Psoas muscle (tissue), 8 donors: ENCODE measurements around the gene CLCN5. TPM values are rescaled to one million over a fixed set of nuclear protein-coding genes. Genes with fewer than 3 reads are reported as not detected.

ENCODE experiments used
- ATAC-seq, 4 donors: fragments of 200-7000 bp; cut with Tn5 transposase; one replicate each; pipeline ENCODE4 v1.9.1; 2020; ENCODE audit warnings: moderate library complexity in 3 of 4, mild to moderate bottlenecking in 2 of 4
- DNase-seq, 2 donors: peaks; one replicate each; pipeline ENCODE4 v3.0.0-alpha.2; 2020
- H3K27ac ChIP-seq: fragments of 200-600 bp; one replicate; pipeline ENCODE4 v1.8.0; 2022
- H3K27me3 ChIP-seq, 3 donors: fragments of 200-600 bp in 1 of 3; one replicate each; pipeline versions ENCODE4 v1.6.1 to v1.8.0; 2013 to 2022; ENCODE audit warnings: low read length in 2 of 3, mild to moderate bottlenecking in 2 of 3, moderate library complexity in 1 of 3; ENCODE audit not compliant: insufficient read depth in 3 of 3
- H3K36me3 ChIP-seq, 2 donors: fragments of 200-600 bp in 1 of 2; one replicate each; pipeline versions ENCODE4 v1.6.1 to v1.8.0; 2013 to 2022; ENCODE audit warnings: low read depth in 1 of 2, mild to moderate bottlenecking in 1 of 2, moderate library complexity in 1 of 2; ENCODE audit not compliant: insufficient read depth in 1 of 2
- H3K4me1 ChIP-seq: fragments of 200-600 bp; one replicate; pipeline ENCODE4 v1.8.0; 2022
- H3K4me3 ChIP-seq: fragments of 200-600 bp; one replicate; pipeline ENCODE4 v1.8.0; 2022; ENCODE audit warnings: mild to moderate bottlenecking
- H3K9me3 ChIP-seq: fragments of 200-600 bp; one replicate; pipeline ENCODE4 v1.8.0; 2022
- WGBS, 3 donors: extraction: QIAGEN DNeasy Blood & Tissue Kit; methylation state at CpG; one replicate each; pipeline versions ENCODE4 v1.1.6 to v1.1.7; 2013; 5-methylcytosine and 5-hydroxymethylcytosine counted together
- intact Hi-C, 2 donors: fragments of 100-400 bp; cut with DNase I; formaldehyde crosslinking; loops; one replicate each; pipeline versions ENCODE4 v1.11.0 to v1.14.2; 2022
- polyA plus RNA-seq, 3 donors: library from polyadenylated mRNA; stranded (reverse); fragments of 200-250 nt; gene quantifications; one replicate each; pipeline ENCODE4 v1.2.3, GENCODE V29; 2013
- total RNA-seq, 4 donors: library from RNA; stranded (reverse); fragmentation: NEBNext Ultra II Directional in 2 of 4; extraction: Animal tissue kit (Norgen Biotek cat#: 25700) in 2 of 4; gene quantifications; one replicate each; pipeline versions ENCODE4 v1.2.1 to v1.2.4, GENCODE V29; 2021 to 2023
- TF ChIP-seq, protein P1 (sequence below): fragments of 200-600 bp; IDR thresholded peaks from one replicate; pipeline ENCODE4 v1.8.0; 2022; ENCODE audit warnings: antibody characterized with exemption
- donor health status: healthy with polysubstance abuse.
- donor health status: DM: no; HTN: no; CAD: no; lungs with moderate emphysema.
- donor health status: Bipolar disorder and iron deficiency.
- donor health status: healthy.
- donor health status: DM: yes; HTN: yes; CAD: no.
- donor health status: DM: no; HTN: no; CAD: no.
- donor health status: DM: no; HTN: no; CAD: no.
- donor health status: DM: yes; HTN: yes; CAD: no.

Gene CLCN5
- total and polyA plus RNA-seq, 7 donors: 1.9 to 11.3 (median 6.5) TPM

DNA sequence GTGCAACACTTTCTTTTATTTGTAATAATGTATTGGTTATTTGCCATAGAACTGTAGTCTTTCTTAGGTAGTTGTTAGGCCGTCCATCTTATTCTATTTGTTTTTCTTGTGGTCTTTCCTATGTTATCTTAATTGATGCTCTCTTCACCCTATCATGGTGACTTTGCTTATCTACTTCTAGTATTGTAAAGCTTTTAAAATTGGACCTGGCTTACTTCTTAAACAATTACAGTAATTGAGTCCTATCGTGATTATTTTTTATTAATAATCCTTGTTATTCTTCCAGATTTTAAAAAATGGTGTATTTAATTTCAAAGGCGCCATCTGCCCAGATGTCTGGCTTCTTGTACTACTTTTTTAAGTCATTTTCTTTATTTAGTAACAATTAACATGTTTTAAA is 63.7 kb downstream of the CLCN5 start:
- no peaks in the 10 kb centered on the region for H3K27me3 ChIP-seq
- no peak overlapping the region for H3K27ac ChIP-seq
- ATAC-seq (no peak), DNase-seq (no peak)
- H3K4me1 ChIP-seq: no peaks in the 10 kb centered on the region
- H3K36me3 ChIP-seq: no peaks in the 10 kb centered on the region
- 65 to 77% (median 77%) methylated on average over 3 of the region's 3 CpGs for WGBS, 3 donors
- H3K4me3 ChIP-seq: no peak overlapping the region
- H3K9me3 ChIP-seq: no peaks in the 10 kb centered on the region
- intact Hi-C loops: no loop called here
- TF ChIP-seq, protein P1, sequence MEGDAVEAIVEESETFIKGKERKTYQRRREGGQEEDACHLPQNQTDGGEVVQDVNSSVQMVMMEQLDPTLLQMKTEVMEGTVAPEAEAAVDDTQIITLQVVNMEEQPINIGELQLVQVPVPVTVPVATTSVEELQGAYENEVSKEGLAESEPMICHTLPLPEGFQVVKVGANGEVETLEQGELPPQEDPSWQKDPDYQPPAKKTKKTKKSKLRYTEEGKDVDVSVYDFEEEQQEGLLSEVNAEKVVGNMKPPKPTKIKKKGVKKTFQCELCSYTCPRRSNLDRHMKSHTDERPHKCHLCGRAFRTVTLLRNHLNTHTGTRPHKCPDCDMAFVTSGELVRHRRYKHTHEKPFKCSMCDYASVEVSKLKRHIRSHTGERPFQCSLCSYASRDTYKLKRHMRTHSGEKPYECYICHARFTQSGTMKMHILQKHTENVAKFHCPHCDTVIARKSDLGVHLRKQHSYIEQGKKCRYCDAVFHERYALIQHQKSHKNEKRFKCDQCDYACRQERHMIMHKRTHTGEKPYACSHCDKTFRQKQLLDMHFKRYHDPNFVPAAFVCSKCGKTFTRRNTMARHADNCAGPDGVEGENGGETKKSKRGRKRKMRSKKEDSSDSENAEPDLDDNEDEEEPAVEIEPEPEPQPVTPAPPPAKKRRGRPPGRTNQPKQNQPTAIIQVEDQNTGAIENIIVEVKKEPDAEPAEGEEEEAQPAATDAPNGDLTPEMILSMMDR: no peak

DNA sequence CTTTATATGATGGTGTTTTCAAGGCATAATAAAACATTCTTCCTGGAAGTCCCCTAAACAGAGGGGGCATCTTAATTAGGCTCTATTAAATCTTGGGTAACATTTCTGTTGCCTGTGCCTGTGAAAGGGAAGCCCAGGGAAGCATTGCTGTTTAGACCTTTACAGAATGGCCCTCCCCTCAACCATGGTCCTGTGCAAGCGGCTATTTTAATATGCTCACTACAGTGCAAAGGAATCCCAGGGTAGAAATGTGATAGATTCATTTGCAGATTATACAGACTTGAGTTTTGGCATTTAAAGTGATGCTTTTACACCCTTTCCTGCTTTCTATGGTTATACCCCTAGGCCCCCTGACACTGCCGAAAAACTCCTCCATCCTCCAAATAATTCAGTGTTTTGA is 65.3 kb downstream of the CLCN5 start:
- H3K4me3 ChIP-seq: no peak overlapping the region
- no peaks in the 10 kb centered on the region for H3K4me1 ChIP-seq
- no peak overlapping the region for H3K27ac ChIP-seq
- no peaks in the 10 kb centered on the region for H3K36me3 ChIP-seq
- peak in 3 of 4 donors; percentile 59 to 80 (median 64) for ATAC-seq
- no peak for DNase-seq
- 63 to 67% (median 64%) methylated on average over 2 of the region's 2 CpGs for WGBS, 3 donors
- no peaks in the 10 kb centered on the region for H3K27me3 ChIP-seq
- intact Hi-C loops: no loop called here
- H3K9me3 ChIP-seq: no peaks in the 10 kb centered on the region
- TF ChIP-seq, protein P1: no peak

DNA sequence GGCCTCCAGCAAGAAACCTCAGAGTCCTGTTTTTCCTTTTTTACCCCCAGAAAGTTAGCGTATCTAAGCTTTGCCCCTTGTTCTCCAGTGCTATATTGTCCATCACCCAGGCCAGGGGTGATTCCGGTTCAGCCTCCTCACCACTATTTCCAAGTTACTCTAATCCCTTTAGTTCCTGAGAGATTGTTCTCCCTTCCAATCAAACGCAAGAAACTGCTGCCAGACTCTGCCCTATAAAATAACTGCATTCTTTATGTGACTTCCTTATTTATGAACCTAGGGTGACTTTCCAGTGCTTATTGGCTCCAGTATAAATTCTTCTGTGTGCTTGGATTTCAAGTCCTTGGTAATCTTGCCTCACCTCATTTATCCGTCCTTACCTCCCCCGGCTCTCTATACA is 65.7 kb downstream of the CLCN5 start:
- Histone ChIP-seq H3K27ac (no peak overlapping the region), H3K9me3 (no peaks in the 10 kb centered on the region), H3K4me3 (no peak overlapping the region), H3K36me3 (no peaks in the 10 kb centered on the region), H3K27me3 (no peaks in the 10 kb centered on the region), H3K4me1 (no peaks in the 10 kb centered on the region)
- DNase-seq (no peak), ATAC-seq (no peak)
- 39 to 55% (median 54%) methylated on average over 5 of the region's 5 CpGs for WGBS, 3 donors
- TF ChIP-seq, protein P1: no peak
- intact Hi-C loops: no loop called here

DNA sequence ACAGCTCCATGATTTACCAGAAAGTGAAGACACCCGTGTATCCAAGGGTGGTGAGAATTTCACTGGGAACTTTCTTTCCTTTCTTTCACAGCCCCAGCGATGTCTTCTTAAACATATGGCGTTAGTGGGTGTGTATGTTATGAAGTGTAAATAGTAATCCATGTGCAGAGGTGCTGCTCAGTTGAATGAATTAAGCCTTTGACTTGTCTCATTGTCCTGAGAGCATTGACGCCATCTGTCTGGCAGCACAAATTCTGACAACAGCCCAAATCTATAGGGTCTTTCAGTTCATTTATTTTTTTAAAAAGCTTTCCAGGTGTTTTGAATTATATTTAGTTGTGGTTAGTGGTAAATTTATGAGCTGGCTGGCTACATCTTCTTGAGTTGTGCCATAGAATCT is 69.4 kb downstream of the CLCN5 start:
- WGBS, 3 donors: 69 to 74% (median 74%) methylated on average over 4 of the region's 4 CpGs
- H3K9me3 ChIP-seq: no peaks in the 10 kb centered on the region
- intact Hi-C loops: no loop called here

DNA sequence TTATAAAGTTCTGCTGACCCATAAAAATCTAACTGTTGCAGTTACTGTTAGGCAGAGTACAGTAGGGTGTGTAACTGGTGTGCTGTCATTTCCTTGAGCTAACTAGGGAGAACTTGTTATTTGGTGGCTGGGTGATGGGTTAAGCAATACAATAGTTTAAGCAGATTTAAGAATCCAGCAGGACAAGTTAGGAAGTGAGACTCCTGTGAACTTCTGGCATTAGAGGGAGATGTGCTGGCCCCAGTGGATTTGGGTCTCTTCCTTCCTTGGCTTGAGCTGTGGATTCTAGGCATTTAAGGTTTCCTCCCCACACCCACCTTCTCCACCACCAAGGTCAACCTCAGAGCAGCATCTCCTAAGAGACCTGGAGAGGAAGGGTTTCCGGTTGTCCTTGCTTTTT is 70.5 kb downstream of the CLCN5 start:
- H3K27ac ChIP-seq: no peak overlapping the region
- peaks cover 16% of the 10 kb centered on the region for H3K4me1 ChIP-seq
- intact Hi-C loops: no loop called here
- TF ChIP-seq, protein P1: no peak
- no peak overlapping the region for H3K4me3 ChIP-seq
- no peaks in the 10 kb centered on the region for H3K36me3 ChIP-seq
- H3K9me3 ChIP-seq: no peaks in the 10 kb centered on the region
- ATAC-seq (no peak), DNase-seq (no peak)
- H3K27me3 ChIP-seq: peaks cover 0 to 8% (median 0%) of the 10 kb centered on the region in 3 donors
- 50 to 61% (median 57%) methylated on average over 1 of the region's 1 CpG for WGBS, 3 donors

More for the DNA sequence above, 69.4 kb downstream of the CLCN5 start:
- Histone ChIP-seq H3K36me3 (no peaks in the 10 kb centered on the region), H3K27me3 (peaks cover 0 to 8% (median 0%) of the 10 kb centered on the region in 3 donors), H3K27ac (no peak overlapping the region), H3K4me3 (no peak overlapping the region), H3K4me1 (peaks cover 16% of the 10 kb centered on the region)
- ATAC-seq: no peak
- DNase-seq: no peak
- TF ChIP-seq, protein P1: no peak
